Calu3 (cell line): ENCODE data around the gene KLHL4. TPM values are rescaled to one million over a fixed set of nuclear protein-coding genes. Genes with fewer than 3 reads are reported as not detected.
"Not testable (repeated sequence)": the region's sequence is repeated elsewhere in the genome, so short reads cannot be mapped to it uniquely, and the experiment has no call there.

Experiments
- BruUV-seq: library from RNA; stranded (reverse); fragments of 400-500 nt; replicated peaks from 2 replicates; lab custom pipeline; 2021; lab: Mats Ljungman, UMichigan
- CTCF ChIA-PET: fragments of 300-600 bp; sonication (Branson Sonifier 250); formaldehyde crosslinking; loops from one replicate; lab custom pipeline; 2022; ENCODE audit warnings: antibody characterized with exemption; lab: Charles Lee
- DNase-seq: peaks from one replicate; pipeline ENCODE4 v3.0.0; 2022
- H3K27ac Mint-ChIP-seq: one replicate; pipeline ENCODE4 v1.8.0; 2022; ENCODE audit warnings: mixed read lengths; ENCODE audit not compliant: unreplicated experiment
- H3K27me3 Mint-ChIP-seq: one replicate; pipeline ENCODE4 v1.8.0; 2022; ENCODE audit warnings: mixed read lengths; ENCODE audit not compliant: unreplicated experiment
- H3K36me3 Mint-ChIP-seq: one replicate; pipeline ENCODE4 v1.8.0; 2022; ENCODE audit warnings: mild to moderate bottlenecking, moderate library complexity, mixed read lengths; ENCODE audit not compliant: insufficient read depth, unreplicated experiment
- H3K4me1 Mint-ChIP-seq: one replicate; pipeline ENCODE4 v1.8.0; 2022; ENCODE audit warnings: mild to moderate bottlenecking, low read depth, mixed read lengths; ENCODE audit not compliant: unreplicated experiment
- H3K4me3 Mint-ChIP-seq: one replicate; pipeline ENCODE4 v1.8.0; 2022; ENCODE audit warnings: mild to moderate bottlenecking, low read depth, moderate library complexity, mixed read lengths; ENCODE audit not compliant: unreplicated experiment
- H3K9me3 Mint-ChIP-seq: one replicate; pipeline ENCODE4 v1.8.0; 2022; ENCODE audit warnings: low read depth, mixed read lengths; ENCODE audit not compliant: unreplicated experiment
- intact Hi-C: fragments of 100-400 bp; cut with micrococcal nuclease; formaldehyde crosslinking; loops from one replicate; pipeline ENCODE4 v1.10.0; 2022; ENCODE audit not compliant: unreplicated experiment
- total RNA-seq: library from RNA; stranded (reverse); gene quantifications from 2 replicates; pipeline ENCODE4 v1.2.3, GENCODE V29; 2022
- TF ChIP-seq, protein P1 (sequence below): fragments of 200-600 bp; IDR thresholded peaks from one replicate; pipeline ENCODE4 v1.8.0; 2022; ENCODE audit warnings: antibody characterized with exemption; ENCODE audit not compliant: unreplicated experiment

KLHL4 gene
- total RNA-seq, 1 experiment from 2014 or later: not detected

DNA sequence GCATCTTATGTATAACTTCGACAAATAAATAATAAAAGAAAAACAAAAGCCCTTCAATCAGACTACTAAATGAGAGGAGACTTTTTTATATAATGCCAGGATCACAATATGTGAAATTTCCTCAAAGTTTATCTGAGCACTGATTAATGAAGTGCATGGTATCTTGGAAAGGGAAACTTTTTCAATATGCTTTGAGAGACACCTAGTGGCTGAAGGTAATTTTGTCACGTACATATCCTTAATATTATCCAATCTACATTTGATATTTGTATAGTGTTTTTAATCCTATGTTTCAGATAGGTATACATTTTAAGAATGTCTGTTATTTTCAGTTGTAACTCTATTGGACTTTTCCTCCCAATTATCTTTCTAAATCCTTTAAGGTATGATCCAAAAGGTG is 146.8 kb downstream of the KLHL4 start:
- Mint-ChIP-seq H3K36me3 (no peaks in the 10 kb centered on the region), H3K27ac (no peak overlapping the region), H3K4me1 (no peaks in the 10 kb centered on the region), H3K4me3 (no peak overlapping the region), H3K9me3 (no peaks in the 10 kb centered on the region), H3K27me3 (no peaks in the 10 kb centered on the region)
- CTCF ChIA-PET: no interaction called here
- no TSS peak for BruUV-seq
- DNase-seq: no peak
- TF ChIP-seq, protein P1, sequence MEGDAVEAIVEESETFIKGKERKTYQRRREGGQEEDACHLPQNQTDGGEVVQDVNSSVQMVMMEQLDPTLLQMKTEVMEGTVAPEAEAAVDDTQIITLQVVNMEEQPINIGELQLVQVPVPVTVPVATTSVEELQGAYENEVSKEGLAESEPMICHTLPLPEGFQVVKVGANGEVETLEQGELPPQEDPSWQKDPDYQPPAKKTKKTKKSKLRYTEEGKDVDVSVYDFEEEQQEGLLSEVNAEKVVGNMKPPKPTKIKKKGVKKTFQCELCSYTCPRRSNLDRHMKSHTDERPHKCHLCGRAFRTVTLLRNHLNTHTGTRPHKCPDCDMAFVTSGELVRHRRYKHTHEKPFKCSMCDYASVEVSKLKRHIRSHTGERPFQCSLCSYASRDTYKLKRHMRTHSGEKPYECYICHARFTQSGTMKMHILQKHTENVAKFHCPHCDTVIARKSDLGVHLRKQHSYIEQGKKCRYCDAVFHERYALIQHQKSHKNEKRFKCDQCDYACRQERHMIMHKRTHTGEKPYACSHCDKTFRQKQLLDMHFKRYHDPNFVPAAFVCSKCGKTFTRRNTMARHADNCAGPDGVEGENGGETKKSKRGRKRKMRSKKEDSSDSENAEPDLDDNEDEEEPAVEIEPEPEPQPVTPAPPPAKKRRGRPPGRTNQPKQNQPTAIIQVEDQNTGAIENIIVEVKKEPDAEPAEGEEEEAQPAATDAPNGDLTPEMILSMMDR: no peak
- intact Hi-C loops: loop anchor here (1.0 kb wide), 1 partner anchor 326 kb away; no protein-coding TSS in a partner anchor

- CTCF ChIA-PET: no interaction called here
- Mint-ChIP-seq H3K27me3 (no peaks in the 10 kb centered on the region), H3K4me1 (no peaks in the 10 kb centered on the region), H3K27ac (no peak overlapping the region), H3K9me3 (peaks cover 21% of the 10 kb centered on the region), H3K4me3 (no peak overlapping the region), H3K36me3 (no peaks in the 10 kb centered on the region)
- intact Hi-C loops: no loop called here
- DNase-seq: no peak
- TF ChIP-seq, protein P1: no peak
- BruUV-seq: no TSS peak
Observed at GRCh38 chrX:87679849-87680248, 162.2 kb downstream of the KLHL4 start.

GRCh38 chrX:87687703-87688102 is 170.1 kb downstream of the KLHL4 start:
- H3K27me3 Mint-ChIP-seq: no peaks in the 10 kb centered on the region
- TF ChIP-seq, protein P1: no peak
- intact Hi-C loops: no loop called here
- no TSS peak for BruUV-seq
- H3K9me3 Mint-ChIP-seq: peaks cover 14% of the 10 kb centered on the region
- CTCF ChIA-PET: no interaction called here
- no peak overlapping the region for H3K27ac Mint-ChIP-seq
- H3K4me3 Mint-ChIP-seq: no peak overlapping the region
- H3K36me3 Mint-ChIP-seq: no peaks in the 10 kb centered on the region
- no peak for DNase-seq
- H3K4me1 Mint-ChIP-seq: no peaks in the 10 kb centered on the region

DNA sequence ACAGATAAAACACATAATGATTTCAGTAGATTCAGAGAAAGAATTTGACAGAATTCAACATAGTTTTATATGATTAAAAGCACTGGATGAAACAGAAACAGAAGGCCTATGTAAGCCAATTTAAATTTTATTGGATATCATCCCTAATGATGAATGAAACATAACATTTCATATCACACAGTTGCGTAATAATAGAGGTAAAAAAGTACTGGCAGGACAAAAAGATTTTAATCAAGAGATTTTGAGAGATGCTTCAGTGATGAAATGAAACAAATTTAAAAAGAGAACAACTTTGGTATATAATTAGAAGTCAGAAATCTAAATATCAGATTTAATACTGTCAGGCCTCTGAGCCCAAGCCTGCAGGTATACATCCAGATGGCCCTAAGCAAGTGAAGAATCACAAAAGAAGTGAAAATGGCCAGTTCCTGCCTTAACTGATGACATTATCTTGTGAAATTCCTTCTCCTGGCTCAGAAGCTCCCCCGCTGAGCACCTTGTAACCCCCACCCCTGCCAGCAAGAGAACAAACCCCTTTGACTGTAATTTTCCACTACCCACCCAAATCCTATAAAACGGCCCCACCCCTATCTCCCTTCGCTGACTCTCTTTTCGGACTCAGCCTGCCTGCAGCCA is 170.6 kb downstream of the KLHL4 start:
- H3K36me3 Mint-ChIP-seq, CTCF ChIA-PET, H3K4me3 Mint-ChIP-seq, H3K27me3 Mint-ChIP-seq, BruUV-seq, intact Hi-C loops, DNase-seq, H3K27ac Mint-ChIP-seq, H3K4me1 Mint-ChIP-seq: not testable (repeated sequence)
- H3K9me3 Mint-ChIP-seq: peaks cover 13% of the 10 kb centered on the region

GRCh38 chrX:87689218-87689617 is 171.6 kb downstream of the KLHL4 start:
- H3K4me3 Mint-ChIP-seq, intact Hi-C loops, H3K36me3 Mint-ChIP-seq, H3K27me3 Mint-ChIP-seq, BruUV-seq, H3K4me1 Mint-ChIP-seq, DNase-seq, CTCF ChIA-PET, H3K27ac Mint-ChIP-seq, H3K9me3 Mint-ChIP-seq: not testable (repeated sequence)
